Measurements from ENCODE around the gene MAPK8IP1. TPM values are rescaled to one million over a fixed set of nuclear protein-coding genes. Genes with fewer than 3 reads are reported as not detected.
"Not testable (repeated sequence)": the region's sequence is repeated elsewhere in the genome, so short reads cannot be mapped to it uniquely, and the experiment has no call there.

The MAPK8IP1 gene
- total and polyA plus RNA-seq, 2 experiments from 2014 or later: 5.9 to 39.4 TPM

DNA sequence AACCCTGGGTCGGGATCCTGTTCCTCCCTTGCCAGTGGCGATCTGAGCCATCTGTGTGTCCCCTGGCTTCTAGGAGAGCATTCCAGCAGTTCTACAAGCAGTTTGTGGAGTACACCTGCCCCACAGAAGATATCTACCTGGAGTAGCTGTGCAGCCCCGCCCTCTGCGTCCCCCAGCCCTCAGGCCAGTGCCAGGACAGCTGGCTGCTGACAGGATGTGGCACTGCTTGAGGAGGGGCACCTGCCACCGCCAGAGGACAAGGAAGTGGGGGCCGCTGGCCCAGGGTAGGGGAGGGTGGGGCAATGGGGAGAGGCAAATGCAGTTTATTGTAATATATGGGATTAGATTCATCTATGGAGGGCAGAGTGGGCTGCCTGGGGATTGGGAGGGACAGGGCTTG lies 20.1 kb downstream of the MAPK8IP1 start:
- H3F3A ChIP-seq (replicated peaks; ENCODE audit: low read depth); H4K20me1 ChIP-seq (replicated peaks; ENCODE audit: insufficient read depth); H3K4me1 Mint-ChIP-seq; H3K9me2 ChIP-seq (ENCODE audit: insufficient read depth); H3K4me3 ChIP-seq; ATAC-seq; H3K36me3 ChIP-seq (ENCODE audit: insufficient read depth); H3K27ac Mint-ChIP-seq; DNase-seq (ENCODE audit: low spot score); H3K27ac ChIP-seq (ENCODE audit: low read depth); H3K79me2 ChIP-seq (replicated peaks; ENCODE audit: insufficient read depth); H3K4me1 ChIP-seq (ENCODE audit: insufficient read depth); H3K27me3 ChIP-seq (ENCODE audit: insufficient read depth); H3K4me3 Mint-ChIP-seq; H2AFZ ChIP-seq; H3K9me3 Mint-ChIP-seq; H3K4me2 ChIP-seq: not testable (repeated sequence)
- Mint-ChIP-seq H3K27me3 (ENCODE audit: insufficient read depth, low read depth, poor library complexity) (peaks cover 30% of the 10 kb centered on the region), H3K36me3 (ENCODE audit: low read depth) (peaks cover 19% of the 10 kb centered on the region)

DNA sequence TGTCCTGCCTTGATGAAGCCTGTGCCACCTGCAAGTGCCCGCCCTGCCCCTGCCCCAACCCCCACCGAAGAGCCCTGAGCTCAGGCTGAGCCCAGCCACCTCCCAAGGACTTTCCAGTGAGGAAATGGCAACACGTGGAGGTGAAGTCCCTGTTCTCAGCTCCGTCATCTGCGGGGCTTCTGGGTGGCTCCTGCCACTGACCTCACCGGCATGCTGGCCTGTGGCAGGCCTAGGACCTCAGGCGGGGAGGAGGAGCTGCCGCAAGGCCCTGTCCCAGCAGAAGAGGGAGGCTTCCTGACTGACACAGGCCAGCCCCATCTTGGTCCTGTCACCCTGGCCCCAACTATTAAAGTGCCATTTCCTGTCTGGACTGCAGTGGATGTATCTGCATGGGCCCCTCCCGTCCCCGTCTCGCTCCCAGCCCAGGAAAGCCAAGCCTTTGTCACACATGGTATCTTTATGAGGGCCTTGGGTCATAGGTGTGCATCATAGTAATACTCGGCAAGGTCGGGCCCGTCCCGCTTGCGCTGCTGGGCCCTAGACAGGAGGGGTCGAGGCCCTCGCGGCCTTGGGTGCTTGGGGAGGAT lies 20.7 kb downstream of the MAPK8IP1 start:
- Mint-ChIP-seq H3K9me3 (no peaks in the 10 kb centered on the region), H3K27ac (no peak overlapping the region; the same call in 1 of the 2 replicates), H3K4me3 (no peak overlapping the region), H3K27me3 (ENCODE audit: insufficient read depth, low read depth, poor library complexity) (peaks cover 25% of the 10 kb centered on the region), H3K4me1 (no peaks in the 10 kb centered on the region; the same call in 2 of the 3 replicates), H3K36me3 (ENCODE audit: low read depth) (peaks cover 21% of the 10 kb centered on the region)
- H3K27ac ChIP-seq (ENCODE audit: low read depth): no peak overlapping the region
- H3K36me3 ChIP-seq (ENCODE audit: insufficient read depth): no peaks in the 10 kb centered on the region
- no peak overlapping the region for H3K4me2 ChIP-seq
- H3K27me3 ChIP-seq (ENCODE audit: insufficient read depth): no peaks in the 10 kb centered on the region
- H3K79me2 ChIP-seq (replicated peaks; ENCODE audit: insufficient read depth): no peaks in the 10 kb centered on the region; the same call in 1 of the 2 replicates
- no peaks in the 10 kb centered on the region; the same call in 1 of the 2 replicates for H4K20me1 ChIP-seq (replicated peaks; ENCODE audit: insufficient read depth)
- H3F3A ChIP-seq (replicated peaks; ENCODE audit: low read depth): no peaks in the 10 kb centered on the region
- ATAC-seq (no peak; the same call in 2 of the 3 replicates), DNase-seq (ENCODE audit: low spot score) (no peak)
- no peak overlapping the region for H3K4me3 ChIP-seq
- no peaks in the 10 kb centered on the region for H3K4me1 ChIP-seq (ENCODE audit: insufficient read depth)
- H2AFZ ChIP-seq: no peak overlapping the region
- no peaks in the 10 kb centered on the region for H3K9me2 ChIP-seq (ENCODE audit: insufficient read depth)
- TF ChIP-seq CREB1 (CRISPR knock-in tag; IDR thresholded peaks at IDR 0.05; ENCODE audit: low read depth) (no peak), EZH2phosphoT487 (IDR thresholded peaks at IDR 0.05; ENCODE audit: unreplicated experiment) (no peak), NANOG (IDR thresholded peaks at IDR 0.05; ENCODE audit: borderline replicate concordance) (no peak), ZNF462 (CRISPR knock-in tag; IDR thresholded peaks at IDR 0.05) (no peak), JUNB (IDR thresholded peaks at IDR 0.05; ENCODE audit: unreplicated experiment) (no peak), EZH2 (IDR thresholded peaks at IDR 0.05; ENCODE audit: low read depth, unreplicated experiment) (no peak), ZNF114 (CRISPR knock-in tag; IDR thresholded peaks at IDR 0.05) (no peak), ZNF331 (CRISPR knock-in tag; IDR thresholded peaks at IDR 0.05; ENCODE audit: low read depth) (no peak), CTCF (conservative IDR thresholded peaks at IDR 0.05; ENCODE audit: low read depth in 2 of 2) (no peak)
- TF ChIP-seq, protein P1, sequence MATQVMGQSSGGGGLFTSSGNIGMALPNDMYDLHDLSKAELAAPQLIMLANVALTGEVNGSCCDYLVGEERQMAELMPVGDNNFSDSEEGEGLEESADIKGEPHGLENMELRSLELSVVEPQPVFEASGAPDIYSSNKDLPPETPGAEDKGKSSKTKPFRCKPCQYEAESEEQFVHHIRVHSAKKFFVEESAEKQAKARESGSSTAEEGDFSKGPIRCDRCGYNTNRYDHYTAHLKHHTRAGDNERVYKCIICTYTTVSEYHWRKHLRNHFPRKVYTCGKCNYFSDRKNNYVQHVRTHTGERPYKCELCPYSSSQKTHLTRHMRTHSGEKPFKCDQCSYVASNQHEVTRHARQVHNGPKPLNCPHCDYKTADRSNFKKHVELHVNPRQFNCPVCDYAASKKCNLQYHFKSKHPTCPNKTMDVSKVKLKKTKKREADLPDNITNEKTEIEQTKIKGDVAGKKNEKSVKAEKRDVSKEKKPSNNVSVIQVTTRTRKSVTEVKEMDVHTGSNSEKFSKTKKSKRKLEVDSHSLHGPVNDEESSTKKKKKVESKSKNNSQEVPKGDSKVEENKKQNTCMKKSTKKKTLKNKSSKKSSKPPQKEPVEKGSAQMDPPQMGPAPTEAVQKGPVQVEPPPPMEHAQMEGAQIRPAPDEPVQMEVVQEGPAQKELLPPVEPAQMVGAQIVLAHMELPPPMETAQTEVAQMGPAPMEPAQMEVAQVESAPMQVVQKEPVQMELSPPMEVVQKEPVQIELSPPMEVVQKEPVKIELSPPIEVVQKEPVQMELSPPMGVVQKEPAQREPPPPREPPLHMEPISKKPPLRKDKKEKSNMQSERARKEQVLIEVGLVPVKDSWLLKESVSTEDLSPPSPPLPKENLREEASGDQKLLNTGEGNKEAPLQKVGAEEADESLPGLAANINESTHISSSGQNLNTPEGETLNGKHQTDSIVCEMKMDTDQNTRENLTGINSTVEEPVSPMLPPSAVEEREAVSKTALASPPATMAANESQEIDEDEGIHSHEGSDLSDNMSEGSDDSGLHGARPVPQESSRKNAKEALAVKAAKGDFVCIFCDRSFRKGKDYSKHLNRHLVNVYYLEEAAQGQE (IDR thresholded peaks at IDR 0.05; ENCODE audit: unreplicated experiment): no peak
